NCI-H1092 (cell line): ENCODE data around the gene COMMD2.

Experiments used
- DNase-seq: peaks from one replicate; lab custom pipeline; 2025; lab: John Stamatoyannopoulos, UW

COMMD2 gene

DNA sequence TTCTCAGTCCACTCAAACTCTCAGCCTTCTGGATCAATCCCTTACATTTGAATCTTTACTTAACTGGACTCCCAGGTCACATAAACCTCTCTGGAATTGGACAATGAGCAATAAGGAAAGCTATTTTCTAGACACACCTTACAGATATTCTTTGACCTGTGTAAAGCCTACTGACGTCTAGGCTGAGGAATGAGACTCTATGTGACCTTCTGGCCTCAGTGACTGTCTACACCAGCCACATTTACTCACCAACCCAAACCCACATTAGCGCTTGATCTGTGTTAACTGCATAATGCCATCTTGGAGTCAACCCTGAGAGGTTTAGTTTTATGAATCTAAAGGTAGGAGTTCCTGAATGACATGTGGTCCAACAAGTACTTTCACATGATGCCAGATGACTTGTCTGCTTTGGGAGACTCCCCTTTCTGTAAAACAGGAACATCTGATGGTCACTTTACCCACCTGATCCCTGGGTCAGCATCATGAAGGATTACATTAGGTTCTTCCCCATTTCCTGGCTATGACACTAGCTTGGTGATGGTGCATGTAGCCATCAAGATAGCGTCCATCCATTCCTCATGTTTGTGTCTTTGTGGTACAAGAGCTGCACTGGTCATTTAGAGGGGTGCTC lies 11.4 kb upstream of the COMMD2 start:
- DNase-seq: no peak

DNA sequence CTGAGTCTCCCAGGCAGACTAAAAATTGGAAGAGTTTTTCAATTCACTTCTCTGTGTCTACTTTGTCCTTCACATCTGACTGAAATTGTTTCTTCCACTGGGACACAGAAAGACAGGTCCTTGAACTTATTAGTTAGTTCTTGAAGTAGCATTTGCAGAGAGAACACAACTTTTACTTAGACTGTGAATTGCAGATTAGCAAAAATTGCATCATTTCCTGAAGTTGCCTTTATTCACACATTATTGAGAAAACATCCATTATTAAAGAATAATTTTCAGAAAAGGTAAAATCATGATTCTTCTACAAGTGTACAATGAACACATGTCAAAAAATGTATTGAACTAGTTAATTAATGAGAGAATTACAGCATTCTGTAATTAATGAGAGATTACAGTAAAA lies 1.4 kb upstream of the COMMD2 start:
- DNase-seq: no peak

DNA sequence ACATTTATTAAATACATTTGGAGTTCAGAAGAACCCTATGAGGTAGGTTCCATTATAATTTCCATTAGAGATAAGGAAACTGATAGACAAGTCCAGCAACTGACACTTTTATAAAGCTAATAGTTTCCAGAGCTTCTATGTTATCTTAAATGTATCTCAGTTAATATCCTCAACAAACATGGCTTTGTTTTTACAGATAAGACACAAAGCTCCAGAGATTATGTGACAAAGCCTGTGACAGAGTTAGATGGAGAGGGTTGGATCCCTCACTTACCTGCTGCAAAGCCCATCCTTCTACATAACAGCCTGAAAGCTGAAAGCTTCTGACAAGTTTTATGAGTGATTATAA lies 473 bp upstream of the COMMD2 start:
- no peak for DNase-seq

DNA sequence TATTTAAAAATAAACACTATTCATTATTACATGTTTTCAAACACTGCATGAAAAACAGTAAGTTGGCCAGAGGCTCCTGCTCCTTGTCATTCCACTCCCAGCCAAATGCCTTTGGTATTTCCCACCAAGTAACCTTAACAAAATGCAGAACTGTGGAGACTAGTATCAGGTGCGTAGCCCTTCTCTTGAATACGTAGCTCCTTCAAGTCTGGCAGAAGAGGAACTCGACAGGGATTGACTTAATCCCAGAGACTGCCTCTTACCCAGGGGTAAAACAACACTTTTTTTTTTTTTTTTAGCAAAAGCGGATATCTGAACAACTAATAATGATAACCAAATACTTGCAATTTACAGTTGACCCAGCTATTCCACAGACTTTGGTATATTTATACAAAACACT lies 738 bp downstream of the COMMD2 start:
- no peak for DNase-seq

DNA sequence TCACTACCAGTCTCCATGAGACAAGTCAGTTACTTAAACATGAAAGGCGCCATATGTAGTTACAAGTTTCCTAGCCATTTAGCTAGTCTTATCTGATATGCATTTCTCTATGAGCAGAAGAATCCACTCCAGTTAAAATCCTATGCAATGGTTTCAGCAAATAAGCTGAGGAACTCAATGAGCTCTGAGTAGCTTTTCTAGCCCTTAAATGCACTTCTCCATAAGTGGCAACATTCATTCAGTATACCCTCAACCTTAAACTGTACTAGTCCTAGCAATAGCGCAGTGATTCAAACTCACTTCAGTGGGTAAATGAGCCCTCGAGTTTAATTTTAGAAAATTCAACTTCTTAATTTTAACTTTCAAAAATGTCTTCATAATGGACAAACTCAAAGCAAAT lies 7.7 kb downstream of the COMMD2 start:
- no peak for DNase-seq

DNA sequence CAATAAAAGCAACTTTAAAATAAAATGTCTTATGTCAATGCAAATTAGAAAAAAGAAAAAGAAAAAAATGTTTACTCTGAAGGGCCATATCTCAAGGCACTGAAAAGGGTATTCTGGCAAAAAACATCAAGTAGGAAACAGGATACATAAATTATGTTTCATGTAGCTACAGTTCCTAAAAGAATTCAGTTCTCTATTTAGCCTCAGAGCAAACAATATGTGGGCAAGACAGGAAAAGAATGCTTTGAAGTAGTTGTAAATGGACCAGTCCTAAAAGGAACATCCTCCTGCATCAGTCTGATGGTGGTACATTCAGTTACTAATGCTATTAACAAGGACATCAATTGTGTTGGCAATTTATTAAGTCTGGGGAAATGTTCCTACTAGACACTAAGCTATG lies 8.1 kb downstream of the COMMD2 start:
- no peak for DNase-seq

DNA sequence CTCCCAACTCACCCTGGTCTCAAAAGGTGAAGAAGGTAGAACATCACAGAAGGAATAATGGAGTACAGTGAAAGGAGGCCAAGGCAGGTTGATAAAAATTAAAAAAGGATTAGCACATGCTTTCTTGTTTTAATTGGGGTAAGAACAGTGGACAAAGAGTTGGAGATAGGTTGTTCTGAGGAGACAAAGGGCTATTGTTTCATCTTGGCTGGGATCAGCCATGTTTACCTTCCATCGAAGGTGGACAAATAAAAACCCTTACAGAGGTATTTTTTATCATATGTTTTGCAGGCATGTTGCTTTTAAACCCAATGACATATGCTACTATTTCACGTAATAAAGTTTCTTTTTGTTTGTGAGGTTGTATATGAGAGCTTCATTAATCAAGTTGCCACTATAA lies 12.9 kb downstream of the COMMD2 start:
- DNase-seq: no peak

- DNase-seq: no peak
Observed at GRCh38 chr3:149738876-149739275, 13.4 kb downstream of the COMMD2 start.

DNA sequence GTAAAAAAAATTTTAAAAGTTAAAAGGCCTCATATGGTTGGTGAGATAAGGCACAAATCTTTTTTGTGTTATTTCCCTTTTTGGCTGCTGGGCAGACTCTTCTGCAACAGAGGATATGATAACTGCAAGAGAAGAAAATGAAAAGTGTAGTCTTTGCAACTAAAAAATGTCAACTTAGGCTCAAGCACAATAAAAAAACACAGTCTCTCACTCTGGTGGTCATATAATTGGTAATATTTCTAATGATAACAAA lies 15.4 kb downstream of the COMMD2 start:
- DNase-seq: no peak

GRCh38 chr3:149736175-149736952 lies 15.9 kb downstream of the COMMD2 start:
- no peak for DNase-seq

GRCh38 chr3:149732234-149732633 lies 20.1 kb downstream of the COMMD2 start:
- DNase-seq: no peak

DNA sequence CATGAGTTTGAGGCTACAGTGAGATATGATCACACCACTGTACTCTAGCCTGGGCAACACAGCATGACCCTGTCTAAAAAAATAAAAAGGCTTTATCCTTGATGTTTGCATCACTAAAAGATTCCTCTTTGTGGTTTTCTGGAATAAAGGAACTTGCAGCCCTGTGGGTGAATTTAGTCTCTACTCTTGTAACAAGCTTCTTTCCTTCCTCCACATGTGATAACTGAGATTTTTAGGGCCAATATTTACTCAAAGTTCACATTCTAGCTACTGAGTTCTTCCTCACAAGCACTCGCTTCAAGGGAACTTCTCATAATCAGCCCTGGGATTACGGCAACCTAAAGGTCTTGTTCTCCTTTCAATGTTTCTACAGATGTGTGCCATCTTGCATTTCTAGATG lies 24.6 kb downstream of the COMMD2 start:
- DNase-seq: no peak

DNA sequence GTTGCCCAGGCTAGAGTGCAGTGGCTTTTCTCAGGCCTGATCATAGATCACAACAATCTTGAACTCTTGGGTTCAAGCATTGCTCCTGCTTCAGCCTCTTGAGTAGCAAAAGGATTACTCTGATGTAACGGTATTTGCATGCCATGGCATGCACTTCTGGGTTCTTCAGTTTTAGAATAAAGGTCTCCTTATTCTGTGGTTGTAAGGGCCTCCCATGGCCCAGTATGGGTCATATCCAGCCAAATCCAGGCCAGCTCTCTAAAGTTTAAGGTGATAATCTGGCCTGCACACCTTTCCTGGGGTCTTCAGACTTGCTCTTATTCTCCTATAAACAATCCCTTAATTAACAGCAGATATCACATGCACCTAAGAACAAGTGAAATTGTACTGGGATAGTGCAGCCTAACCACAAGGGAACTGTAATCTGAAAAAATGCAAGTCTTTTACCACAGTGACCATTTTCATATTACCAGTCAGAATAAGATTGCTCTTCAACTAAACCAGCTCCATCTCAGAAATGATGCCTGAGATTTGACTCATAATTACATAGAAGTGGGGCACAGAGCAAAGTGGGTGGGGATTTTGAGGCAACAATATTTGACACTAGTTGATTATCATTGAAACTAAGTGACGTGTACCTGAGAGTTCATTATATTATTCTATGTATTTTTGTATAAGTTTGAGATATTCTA lies 25.4 kb downstream of the COMMD2 start:
- DNase-seq: no peak

GRCh38 chr3:149723781-149724180 lies 28.5 kb downstream of the COMMD2 start:
- no peak for DNase-seq

GRCh38 chr3:149720918-149721317 lies 31.4 kb downstream of the COMMD2 start:
- no peak for DNase-seq

GRCh38 chr3:149717391-149718056 lies 34.8 kb downstream of the COMMD2 start:
- DNase-seq: no peak

GRCh38 chr3:149716984-149717383 lies 35.3 kb downstream of the COMMD2 start:
- no peak for DNase-seq

DNA sequence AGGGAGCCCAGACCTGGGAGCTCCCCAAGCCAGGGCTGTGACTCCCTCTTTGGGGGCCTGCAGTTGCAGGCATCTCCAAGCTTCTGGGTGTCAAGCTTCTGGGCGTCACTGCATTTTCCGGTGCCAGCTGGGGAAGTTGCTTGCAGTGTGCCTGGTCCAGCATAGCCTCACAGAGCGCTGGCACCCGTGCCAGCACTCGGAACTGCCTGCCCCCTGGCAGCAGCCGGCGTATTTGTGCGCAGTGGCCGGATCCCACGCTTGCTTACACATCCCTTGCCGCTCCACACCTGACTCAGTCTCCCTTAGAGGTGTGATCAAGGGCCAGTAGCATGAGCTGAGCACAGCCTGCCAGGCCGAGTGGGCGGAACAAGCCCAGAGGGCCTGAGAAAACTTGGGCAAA lies 37.0 kb downstream of the COMMD2 start:
- no peak for DNase-seq

GRCh38 chr3:149713730-149714654 lies 38.3 kb downstream of the COMMD2 start:
- DNase-seq: no peak

DNA sequence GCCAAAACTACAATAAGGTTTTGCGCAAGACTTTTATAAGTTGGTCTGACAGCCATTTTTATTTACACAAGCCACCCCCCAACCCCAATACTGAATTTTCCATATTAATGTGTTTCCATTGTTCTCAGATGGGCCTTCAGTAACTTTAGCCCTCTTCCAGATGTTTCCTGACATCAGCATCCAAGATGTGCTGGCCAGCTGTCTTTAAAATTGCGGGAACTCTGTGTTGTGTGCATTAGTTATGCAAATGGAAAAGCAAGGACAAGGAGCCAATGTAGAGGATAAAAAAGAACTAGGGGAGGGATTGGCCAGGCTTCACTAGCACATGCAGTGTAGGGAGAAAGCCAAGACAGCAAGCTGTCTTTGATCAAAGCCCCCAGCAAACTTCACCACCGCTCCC lies 45.4 kb downstream of the COMMD2 start:
- DNase-seq: no peak

GRCh38 chr3:149705416-149705815 lies 46.9 kb downstream of the COMMD2 start:
- DNase-seq: no peak

- no peak for DNase-seq
Observed at GRCh38 chr3:149703466-149703865, 48.8 kb downstream of the COMMD2 start.
